ENCODE results near the gene PTHLH. TPM values are rescaled to one million over a fixed set of nuclear protein-coding genes. Genes with fewer than 3 reads are reported as not detected.

The PTHLH gene
- total RNA-seq, 1 experiment from 2014 or later = 1.6 TPM

GRCh38 chr12:27996761-27997160, 24.2 kb upstream of the PTHLH start:
- no peaks in the 10 kb centered on the region for H4K20me1 ChIP-seq (ENCODE audit: insufficient read depth)
- H3K9me2 ChIP-seq (ENCODE audit: insufficient read depth) = no peaks in the 10 kb centered on the region
- DNase-seq = no peak
- intact Hi-C loops (cut with micrococcal nuclease; ENCODE audit: unreplicated experiment) = no loop called here
- POLR2A ChIA-PET (ENCODE audit: unreplicated experiment) = no interaction called here
- peaks cover 9% of the 10 kb centered on the region; the same call in 1 of the 2 replicates for H3K4me1 ChIP-seq (replicated peaks; ENCODE audit: insufficient read depth)
- no peaks in the 10 kb centered on the region for H3K36me3 ChIP-seq (ENCODE audit: low read depth)
- 0 out of 2 replicates have a peak, but pooled peaks cover 8% of the 10 kb centered on the region for H3K9me3 ChIP-seq (ENCODE audit: insufficient read depth, low read depth)
- no TSS peak for BruUV-seq (replicated peaks)
- no peak overlapping the region for H2AFZ ChIP-seq
- H3K4me2 ChIP-seq = no peak overlapping the region
- H3F3A ChIP-seq (ENCODE audit: insufficient read depth, low read depth) = peaks cover 12% of the 10 kb centered on the region; the same call in 1 of the 2 replicates
- no peak overlapping the region for H3K27ac ChIP-seq
- TF ChIP-seq, protein P1, sequence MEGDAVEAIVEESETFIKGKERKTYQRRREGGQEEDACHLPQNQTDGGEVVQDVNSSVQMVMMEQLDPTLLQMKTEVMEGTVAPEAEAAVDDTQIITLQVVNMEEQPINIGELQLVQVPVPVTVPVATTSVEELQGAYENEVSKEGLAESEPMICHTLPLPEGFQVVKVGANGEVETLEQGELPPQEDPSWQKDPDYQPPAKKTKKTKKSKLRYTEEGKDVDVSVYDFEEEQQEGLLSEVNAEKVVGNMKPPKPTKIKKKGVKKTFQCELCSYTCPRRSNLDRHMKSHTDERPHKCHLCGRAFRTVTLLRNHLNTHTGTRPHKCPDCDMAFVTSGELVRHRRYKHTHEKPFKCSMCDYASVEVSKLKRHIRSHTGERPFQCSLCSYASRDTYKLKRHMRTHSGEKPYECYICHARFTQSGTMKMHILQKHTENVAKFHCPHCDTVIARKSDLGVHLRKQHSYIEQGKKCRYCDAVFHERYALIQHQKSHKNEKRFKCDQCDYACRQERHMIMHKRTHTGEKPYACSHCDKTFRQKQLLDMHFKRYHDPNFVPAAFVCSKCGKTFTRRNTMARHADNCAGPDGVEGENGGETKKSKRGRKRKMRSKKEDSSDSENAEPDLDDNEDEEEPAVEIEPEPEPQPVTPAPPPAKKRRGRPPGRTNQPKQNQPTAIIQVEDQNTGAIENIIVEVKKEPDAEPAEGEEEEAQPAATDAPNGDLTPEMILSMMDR (conservative IDR thresholded peaks at IDR 0.05) = no peak
- no peak for TF ChIP-seq EZH2 (IDR thresholded peaks at IDR 0.05; ENCODE audit: low read depth)
- H3K79me2 ChIP-seq (ENCODE audit: low read depth) = no peaks in the 10 kb centered on the region
- no peak overlapping the region for H3K4me3 ChIP-seq
- CTCF ChIA-PET = no interaction called here
- H3K27me3 ChIP-seq (ENCODE audit: insufficient read depth, low read depth) = no peaks in the 10 kb centered on the region

- H3K9me3 ChIP-seq (ENCODE audit: insufficient read depth, low read depth) = 0 out of 2 replicates have a peak, but pooled peaks cover 7% of the 10 kb centered on the region
- H3K4me1 ChIP-seq (replicated peaks; ENCODE audit: insufficient read depth) = peaks cover 9% of the 10 kb centered on the region; the same call in 1 of the 2 replicates
- H3K36me3 ChIP-seq (ENCODE audit: low read depth) = no peaks in the 10 kb centered on the region
- peaks cover 12% of the 10 kb centered on the region; the same call in 1 of the 2 replicates for H3F3A ChIP-seq (ENCODE audit: insufficient read depth, low read depth)
- no peak for DNase-seq
- H2AFZ ChIP-seq = no peak overlapping the region
- H3K27me3 ChIP-seq (ENCODE audit: insufficient read depth, low read depth) = no peaks in the 10 kb centered on the region
- ChIA-PET POLR2A (ENCODE audit: unreplicated experiment) (no interaction called here), CTCF (no interaction called here)
- H3K4me2 ChIP-seq = no peak overlapping the region
- H3K27ac ChIP-seq = no peak overlapping the region
- no TSS peak for BruUV-seq (replicated peaks)
- H4K20me1 ChIP-seq (ENCODE audit: insufficient read depth) = no peaks in the 10 kb centered on the region
- no peaks in the 10 kb centered on the region for H3K79me2 ChIP-seq (ENCODE audit: low read depth)
- no peak overlapping the region for H3K4me3 ChIP-seq
- no peak for TF ChIP-seq EZH2 (IDR thresholded peaks at IDR 0.05; ENCODE audit: low read depth)
- TF ChIP-seq, protein P1 (conservative IDR thresholded peaks at IDR 0.05) = no peak
- no peaks in the 10 kb centered on the region for H3K9me2 ChIP-seq (ENCODE audit: insufficient read depth)
- intact Hi-C loops (cut with micrococcal nuclease; ENCODE audit: unreplicated experiment) = no loop called here
Observed at GRCh38 chr12:27995406-27995805, 22.9 kb upstream of the PTHLH start.

- Histone ChIP-seq H3K4me3 (no peak overlapping the region), H3K9me3 (ENCODE audit: insufficient read depth, low read depth) (no peaks in the 10 kb centered on the region), H3K79me2 (ENCODE audit: low read depth) (no peaks in the 10 kb centered on the region), H2AFZ (no peak overlapping the region), H3F3A (ENCODE audit: insufficient read depth, low read depth) (no peaks in the 10 kb centered on the region; the same call in 1 of the 2 replicates), H3K27me3 (ENCODE audit: insufficient read depth, low read depth) (no peaks in the 10 kb centered on the region), H3K27ac (no peak overlapping the region), H3K4me2 (no peak overlapping the region), H3K4me1 (replicated peaks; ENCODE audit: insufficient read depth) (peaks cover 12% of the 10 kb centered on the region), H4K20me1 (ENCODE audit: insufficient read depth) (no peaks in the 10 kb centered on the region), H3K36me3 (ENCODE audit: low read depth) (no peaks in the 10 kb centered on the region), H3K9me2 (ENCODE audit: insufficient read depth) (no peaks in the 10 kb centered on the region)
- CTCF ChIA-PET = interaction anchor here (0.6 kb wide), 1 partner anchor 189 kb away, joined by 3 read pairs; no protein-coding TSS in a partner anchor
- DNase-seq = no peak
- no TSS peak for BruUV-seq (replicated peaks)
- intact Hi-C loops (cut with micrococcal nuclease; ENCODE audit: unreplicated experiment) = no loop called here
- POLR2A ChIA-PET (ENCODE audit: unreplicated experiment) = no interaction called here
- TF ChIP-seq, protein P1 (conservative IDR thresholded peaks at IDR 0.05) = no peak
- no peak for TF ChIP-seq EZH2 (IDR thresholded peaks at IDR 0.05; ENCODE audit: low read depth)
Observed at GRCh38 chr12:27988594-27989233, 16.2 kb upstream of the PTHLH start.
